ENCODE measurements around the gene CCNH.

Gene CCNH

GRCh38 chr5:87405472-87406155 is 7.1 kb downstream of the CCNH start:
- Histone ChIP-seq H3K36me3 (ENCODE audit: control insufficient read depth in 1 of 2, insufficient read depth in 2 of 2, low read length in 2 of 2) (peaks cover 51 to 71% of the 10 kb centered on the region in 2 donors), H3K27ac (ENCODE audit: low read depth, low read length) (no peak overlapping the region), H3K27me3 (ENCODE audit: control insufficient read depth in 1 of 2, insufficient read depth in 2 of 2, low read length in 2 of 2) (no peaks in the 10 kb centered on the region), H3K4me1 (ENCODE audit: control insufficient read depth in 1 of 2, insufficient read depth in 2 of 2, low read length in 2 of 2) (peaks cover 3 to 4% of the 10 kb centered on the region in 2 donors), H3K9me3 (ENCODE audit: control insufficient read depth in 1 of 2, low read length in 2 of 2) (no peaks in the 10 kb centered on the region), H3K9ac (ENCODE audit: low read depth in 1 of 2, low read length in 2 of 2) (no peak overlapping the region), H3K4me3 (ENCODE audit: low read depth in 1 of 2, low read length in 2 of 2) (no peak overlapping the region)

DNA sequence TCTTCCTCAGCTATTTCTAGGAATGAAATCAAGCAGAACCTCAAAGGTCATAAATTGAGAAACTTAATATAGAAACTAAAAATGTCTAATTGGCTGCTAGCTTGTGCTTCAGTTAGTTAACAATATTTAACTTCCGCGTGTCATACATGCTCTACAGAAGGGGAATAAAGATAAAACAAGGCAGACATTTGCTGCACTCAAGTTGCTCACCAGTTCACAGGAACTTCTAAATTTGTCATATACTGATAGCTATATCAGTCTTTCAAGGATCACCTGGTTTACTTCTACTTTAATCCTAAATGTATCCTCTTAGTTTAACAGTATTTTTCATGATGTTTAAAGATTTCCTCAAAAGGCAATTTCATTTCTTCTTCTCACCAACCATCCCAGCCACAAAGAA is 8.4 kb downstream of the CCNH start:
- Histone ChIP-seq H3K36me3 (ENCODE audit: control insufficient read depth in 1 of 2, insufficient read depth in 2 of 2, low read length in 2 of 2) (peaks cover 46 to 71% of the 10 kb centered on the region in 2 donors), H3K27me3 (ENCODE audit: control insufficient read depth in 1 of 2, insufficient read depth in 2 of 2, low read length in 2 of 2) (no peaks in the 10 kb centered on the region), H3K4me3 (ENCODE audit: low read depth in 1 of 2, low read length in 2 of 2) (no peak overlapping the region), H3K27ac (ENCODE audit: low read depth, low read length) (no peak overlapping the region), H3K9ac (ENCODE audit: low read depth in 1 of 2, low read length in 2 of 2) (no peak overlapping the region), H3K9me3 (ENCODE audit: control insufficient read depth in 1 of 2, low read length in 2 of 2) (no peaks in the 10 kb centered on the region), H3K4me1 (ENCODE audit: control insufficient read depth in 1 of 2, insufficient read depth in 2 of 2, low read length in 2 of 2) (peaks cover 6 to 9% of the 10 kb centered on the region in 2 donors)

GRCh38 chr5:87403899-87404298 is 8.8 kb downstream of the CCNH start:
- Histone ChIP-seq H3K4me3 (ENCODE audit: low read depth in 1 of 2, low read length in 2 of 2) (no peak overlapping the region), H3K9me3 (ENCODE audit: control insufficient read depth in 1 of 2, low read length in 2 of 2) (no peaks in the 10 kb centered on the region), H3K27me3 (ENCODE audit: control insufficient read depth in 1 of 2, insufficient read depth in 2 of 2, low read length in 2 of 2) (no peaks in the 10 kb centered on the region), H3K4me1 (ENCODE audit: control insufficient read depth in 1 of 2, insufficient read depth in 2 of 2, low read length in 2 of 2) (peaks cover 10 to 13% of the 10 kb centered on the region in 2 donors), H3K27ac (ENCODE audit: low read depth, low read length) (no peak overlapping the region), H3K9ac (ENCODE audit: low read depth in 1 of 2, low read length in 2 of 2) (no peak overlapping the region), H3K36me3 (ENCODE audit: control insufficient read depth in 1 of 2, insufficient read depth in 2 of 2, low read length in 2 of 2) (peaks cover 45 to 71% of the 10 kb centered on the region in 2 donors)

DNA sequence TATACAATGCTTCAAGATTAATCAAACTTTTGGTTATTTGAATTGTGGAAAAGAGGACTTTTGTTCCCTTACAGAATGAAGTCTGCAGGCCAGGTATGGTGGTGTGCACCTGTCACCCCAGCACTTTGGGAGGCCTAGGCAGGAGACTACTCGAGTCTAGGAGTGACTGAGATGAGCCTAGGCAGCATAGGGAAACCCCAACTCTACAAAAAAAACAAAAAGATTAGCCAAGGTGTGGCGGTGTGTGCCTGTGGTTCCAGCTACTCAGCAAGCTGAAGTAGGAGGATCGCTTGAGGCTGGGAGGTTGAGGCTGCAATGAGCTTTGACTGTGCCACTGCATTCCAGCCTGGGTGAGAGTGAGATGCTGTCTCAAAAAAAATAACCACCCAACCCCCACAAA is 9.3 kb downstream of the CCNH start:
- Histone ChIP-seq H3K27ac (ENCODE audit: low read depth, low read length) (no peak overlapping the region), H3K9me3 (ENCODE audit: control insufficient read depth in 1 of 2, low read length in 2 of 2) (no peaks in the 10 kb centered on the region), H3K9ac (ENCODE audit: low read depth in 1 of 2, low read length in 2 of 2) (no peak overlapping the region), H3K27me3 (ENCODE audit: control insufficient read depth in 1 of 2, insufficient read depth in 2 of 2, low read length in 2 of 2) (no peaks in the 10 kb centered on the region), H3K36me3 (ENCODE audit: control insufficient read depth in 1 of 2, insufficient read depth in 2 of 2, low read length in 2 of 2) (peaks cover 40 to 71% of the 10 kb centered on the region in 2 donors), H3K4me3 (ENCODE audit: low read depth in 1 of 2, low read length in 2 of 2) (no peak overlapping the region), H3K4me1 (ENCODE audit: control insufficient read depth in 1 of 2, insufficient read depth in 2 of 2, low read length in 2 of 2) (peaks cover 10 to 14% of the 10 kb centered on the region in 2 donors)

- Histone ChIP-seq H3K4me1 (ENCODE audit: control insufficient read depth in 1 of 2, insufficient read depth in 2 of 2, low read length in 2 of 2) (peaks cover 10 to 14% of the 10 kb centered on the region in 2 donors), H3K27me3 (ENCODE audit: control insufficient read depth in 1 of 2, insufficient read depth in 2 of 2, low read length in 2 of 2) (no peaks in the 10 kb centered on the region), H3K27ac (ENCODE audit: low read depth, low read length) (no peak overlapping the region), H3K9me3 (ENCODE audit: control insufficient read depth in 1 of 2, low read length in 2 of 2) (no peaks in the 10 kb centered on the region), H3K4me3 (ENCODE audit: low read depth in 1 of 2, low read length in 2 of 2) (no peak overlapping the region), H3K36me3 (ENCODE audit: control insufficient read depth in 1 of 2, insufficient read depth in 2 of 2, low read length in 2 of 2) (peaks cover 39 to 73% of the 10 kb centered on the region in 2 donors), H3K9ac (ENCODE audit: low read depth in 1 of 2, low read length in 2 of 2) (no peak overlapping the region)
Measured at GRCh38 chr5:87401626-87402025, 11.1 kb downstream of the CCNH start.

DNA sequence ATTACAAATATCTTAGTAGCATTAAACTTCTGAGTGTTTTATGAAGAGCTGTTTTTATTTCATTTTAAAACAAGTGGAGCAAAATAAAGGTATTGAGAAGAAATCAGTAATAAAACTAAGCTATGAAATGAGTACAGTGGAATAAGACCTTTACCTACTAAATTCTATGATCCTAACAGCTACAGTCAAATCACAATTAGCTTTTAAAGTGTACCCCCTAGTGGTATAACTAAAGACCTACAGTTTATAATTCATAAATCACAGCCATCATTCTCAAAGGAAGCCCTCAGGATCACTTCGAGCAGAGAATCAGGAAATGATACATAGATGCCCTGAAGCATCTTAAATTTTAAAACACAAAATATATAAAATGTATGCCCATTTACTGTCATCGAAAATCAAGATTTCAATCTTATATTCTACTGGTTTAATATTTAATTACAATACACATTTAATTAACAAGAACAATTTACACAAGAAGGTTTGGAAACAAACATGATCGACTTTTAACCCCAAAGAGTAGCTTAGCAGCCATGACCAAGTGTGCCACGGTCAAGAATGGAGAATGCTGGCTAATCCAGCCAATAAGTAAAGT is 12.3 kb downstream of the CCNH start:
- Histone ChIP-seq H3K9ac (ENCODE audit: low read depth in 1 of 2, low read length in 2 of 2) (no peak overlapping the region), H3K27me3 (ENCODE audit: control insufficient read depth in 1 of 2, insufficient read depth in 2 of 2, low read length in 2 of 2) (no peaks in the 10 kb centered on the region), H3K4me1 (ENCODE audit: control insufficient read depth in 1 of 2, insufficient read depth in 2 of 2, low read length in 2 of 2) (peaks cover 10 to 14% of the 10 kb centered on the region in 2 donors), H3K4me3 (ENCODE audit: low read depth in 1 of 2, low read length in 2 of 2) (no peak overlapping the region), H3K27ac (ENCODE audit: low read depth, low read length) (no peak overlapping the region), H3K36me3 (ENCODE audit: control insufficient read depth in 1 of 2, insufficient read depth in 2 of 2, low read length in 2 of 2) (peaks cover 32 to 75% of the 10 kb centered on the region in 2 donors), H3K9me3 (ENCODE audit: control insufficient read depth in 1 of 2, low read length in 2 of 2) (no peaks in the 10 kb centered on the region)

- H3K9ac ChIP-seq (ENCODE audit: low read depth in 1 of 2, low read length in 2 of 2) = no peak overlapping the region
- H3K4me3 ChIP-seq (ENCODE audit: low read depth in 1 of 2, low read length in 2 of 2) = no peak overlapping the region
- H3K27ac ChIP-seq (ENCODE audit: low read depth, low read length) = no peak overlapping the region
- peaks cover 10 to 19% of the 10 kb centered on the region in 2 donors for H3K4me1 ChIP-seq (ENCODE audit: control insufficient read depth in 1 of 2, insufficient read depth in 2 of 2, low read length in 2 of 2)
- no peaks in the 10 kb centered on the region for H3K9me3 ChIP-seq (ENCODE audit: control insufficient read depth in 1 of 2, low read length in 2 of 2)
- peaks cover 31 to 75% of the 10 kb centered on the region in 2 donors for H3K36me3 ChIP-seq (ENCODE audit: control insufficient read depth in 1 of 2, insufficient read depth in 2 of 2, low read length in 2 of 2)
- no peaks in the 10 kb centered on the region for H3K27me3 ChIP-seq (ENCODE audit: control insufficient read depth in 1 of 2, insufficient read depth in 2 of 2, low read length in 2 of 2)
Measured at GRCh38 chr5:87399720-87400119, 13.0 kb downstream of the CCNH start.

DNA sequence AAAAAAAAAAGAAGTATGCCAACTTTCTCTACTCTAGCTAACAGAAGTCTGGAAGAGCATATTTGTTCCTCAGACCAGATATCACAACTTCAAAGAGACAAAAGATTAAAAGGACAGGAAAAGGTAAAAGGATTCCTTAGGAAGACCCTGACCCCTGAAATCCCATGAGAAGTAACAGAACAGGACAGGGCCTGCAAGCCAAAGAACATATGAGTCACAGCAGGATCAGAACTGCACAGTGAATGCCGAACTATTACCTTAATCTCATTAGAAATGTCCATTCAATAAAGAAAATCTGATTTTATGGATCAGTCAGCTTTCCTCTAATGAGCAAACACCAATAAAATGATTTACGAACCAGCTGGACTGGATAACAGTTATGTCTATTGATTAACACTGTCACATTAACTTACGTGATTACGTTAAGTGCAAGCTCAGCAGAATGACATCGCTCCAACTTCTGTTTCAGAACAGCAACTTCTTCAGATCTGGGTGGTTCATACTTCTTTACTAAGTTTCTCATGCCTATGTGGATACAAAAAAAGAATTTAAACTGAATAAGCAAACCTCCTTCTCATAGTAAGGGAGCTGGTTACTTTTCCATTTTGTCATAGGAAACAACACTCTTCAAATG is 13.6 kb downstream of the CCNH start:
- H3K36me3 ChIP-seq (ENCODE audit: control insufficient read depth in 1 of 2, insufficient read depth in 2 of 2, low read length in 2 of 2) = peaks cover 26 to 80% of the 10 kb centered on the region in 2 donors
- H3K27me3 ChIP-seq (ENCODE audit: control insufficient read depth in 1 of 2, insufficient read depth in 2 of 2, low read length in 2 of 2) = no peaks in the 10 kb centered on the region
- H3K9ac ChIP-seq (ENCODE audit: low read depth in 1 of 2, low read length in 2 of 2) = no peak overlapping the region
- H3K4me3 ChIP-seq (ENCODE audit: low read depth in 1 of 2, low read length in 2 of 2) = no peak overlapping the region
- no peaks in the 10 kb centered on the region for H3K9me3 ChIP-seq (ENCODE audit: control insufficient read depth in 1 of 2, low read length in 2 of 2)
- peaks cover 10 to 20% of the 10 kb centered on the region in 2 donors for H3K4me1 ChIP-seq (ENCODE audit: control insufficient read depth in 1 of 2, insufficient read depth in 2 of 2, low read length in 2 of 2)
- no peak overlapping the region for H3K27ac ChIP-seq (ENCODE audit: low read depth, low read length)

GRCh38 chr5:87394411-87395165 is 18.1 kb downstream of the CCNH start:
- Histone ChIP-seq H3K9me3 (ENCODE audit: control insufficient read depth in 1 of 2, low read length in 2 of 2) (no peaks in the 10 kb centered on the region), H3K27ac (ENCODE audit: low read depth, low read length) (no peak overlapping the region), H3K9ac (ENCODE audit: low read depth in 1 of 2, low read length in 2 of 2) (no peak overlapping the region), H3K27me3 (ENCODE audit: control insufficient read depth in 1 of 2, insufficient read depth in 2 of 2, low read length in 2 of 2) (no peaks in the 10 kb centered on the region), H3K36me3 (ENCODE audit: control insufficient read depth in 1 of 2, insufficient read depth in 2 of 2, low read length in 2 of 2) (peaks cover 39 to 96% of the 10 kb centered on the region in 2 donors), H3K4me1 (ENCODE audit: control insufficient read depth in 1 of 2, insufficient read depth in 2 of 2, low read length in 2 of 2) (peaks cover 6 to 20% of the 10 kb centered on the region in 2 donors), H3K4me3 (ENCODE audit: low read depth in 1 of 2, low read length in 2 of 2) (no peak overlapping the region)

GRCh38 chr5:87393331-87393730 is 19.4 kb downstream of the CCNH start:
- Histone ChIP-seq H3K4me1 (ENCODE audit: control insufficient read depth in 1 of 2, insufficient read depth in 2 of 2, low read length in 2 of 2) (peaks cover 6 to 17% of the 10 kb centered on the region in 2 donors), H3K9ac (ENCODE audit: low read depth in 1 of 2, low read length in 2 of 2) (no peak overlapping the region), H3K4me3 (ENCODE audit: low read depth in 1 of 2, low read length in 2 of 2) (no peak overlapping the region), H3K36me3 (ENCODE audit: control insufficient read depth in 1 of 2, insufficient read depth in 2 of 2, low read length in 2 of 2) (peaks cover 42 to 92% of the 10 kb centered on the region in 2 donors), H3K27ac (ENCODE audit: low read depth, low read length) (no peak overlapping the region), H3K27me3 (ENCODE audit: control insufficient read depth in 1 of 2, insufficient read depth in 2 of 2, low read length in 2 of 2) (no peaks in the 10 kb centered on the region), H3K9me3 (ENCODE audit: control insufficient read depth in 1 of 2, low read length in 2 of 2) (no peaks in the 10 kb centered on the region)
